GM12878 (cell line): ENCODE data around the gene SPPL2B. TPM values are rescaled to one million over a fixed set of nuclear protein-coding genes. Genes with fewer than 3 reads are reported as not detected.
A peak's percentile ranks its signal among the peaks of the same experiment; 100 is the strongest.

ENCODE experiments used
- ASH2L ChIP-seq: fragments of 300-600, 200-600 bp; sonication (generic); IDR thresholded peaks from 2 replicates; pipeline ENCODE4 v1.6.1; 2017; ENCODE audit warnings: low read depth, mild to moderate bottlenecking, borderline replicate concordance
- ATF7 ChIP-seq: fragments of 450-650 bp; IDR thresholded peaks from 2 replicates; pipeline ENCODE4 v1.6.1; 2016; ENCODE audit warnings: low read depth, mild to moderate bottlenecking
- BHLHE40 ChIP-seq, 2 experiments: fragments of 450-650 bp in 1 of 2; IDR thresholded peaks; 2 replicates each; pipeline ENCODE4 v1.6.1; 2011 to 2017; ENCODE audit warnings: low read depth in 2 of 2, borderline replicate concordance in 1 of 2, improper control_type of control experiment in 1 of 2, low read length in 1 of 2, mild to moderate bottlenecking in 1 of 2
- CREB1 ChIP-seq: IDR thresholded peaks from 2 replicates; pipeline ENCODE4 v1.6.1; 2012; ENCODE audit warnings: low read depth, mild to moderate bottlenecking, inconsistent platforms
- FOS ChIP-seq: IDR thresholded peaks from 3 replicates; pipeline ENCODE4 v1.6.1; 2011; ENCODE audit warnings: borderline replicate concordance; ENCODE audit not compliant: insufficient read length; ENCODE audit errors: extremely low read depth
- FOXK2 ChIP-seq: fragments of 450-650 bp; IDR thresholded peaks from 2 replicates; pipeline ENCODE4 v1.6.1; 2017; ENCODE audit warnings: mild to moderate bottlenecking, moderate library complexity
- HDGF ChIP-seq: fragments of 450-650 bp; IDR thresholded peaks from 2 replicates; pipeline ENCODE4 v1.6.1; 2016; ENCODE audit warnings: antibody characterized with exemption
- IKZF1 ChIP-seq: fragments of 450-650 bp; conservative IDR thresholded peaks from 2 replicates; pipeline ENCODE4 v1.6.1; 2017; ENCODE audit warnings: antibody characterized with exemption, mild to moderate bottlenecking
- IKZF2 ChIP-seq, 2 experiments: fragments of 450-650 bp; IDR thresholded peaks; 2 replicates each; pipeline ENCODE4 v1.6.1; 2017; ENCODE audit warnings: mild to moderate bottlenecking in 2 of 2, moderate library complexity in 2 of 2
- IRF5 ChIP-seq: fragments of 450-650 bp; IDR thresholded peaks from 2 replicates; pipeline ENCODE4 v1.6.1; 2017; ENCODE audit warnings: borderline replicate concordance
- NFIC ChIP-seq: IDR thresholded peaks from 2 replicates; pipeline ENCODE4 v1.6.1; 2012; ENCODE audit warnings: low read depth, mild to moderate bottlenecking, inconsistent platforms, low read length, moderate library complexity
- NR2F1 ChIP-seq: fragments of 450-650 bp; conservative IDR thresholded peaks from 2 replicates; pipeline ENCODE4 v1.6.1; 2017; ENCODE audit warnings: mild to moderate bottlenecking
- PAX8 ChIP-seq: fragments of 450-650 bp; IDR thresholded peaks from 2 replicates; pipeline ENCODE4 v1.6.1; 2017; ENCODE audit warnings: mild to moderate bottlenecking, moderate library complexity
- RAD51 ChIP-seq: fragments of 450-650 bp; IDR thresholded peaks from 2 replicates; pipeline ENCODE4 v1.6.1; 2016; ENCODE audit warnings: moderate library complexity, mild to moderate bottlenecking, inconsistent platforms
- SMAD5 ChIP-seq: IDR thresholded peaks from 2 replicates; pipeline ENCODE4 v1.6.1; 2016; ENCODE audit warnings: antibody characterized with exemption, low read depth
- SREBF1 ChIP-seq: IDR thresholded peaks from 2 replicates; pipeline ENCODE4 v1.6.1; 2012; ENCODE audit warnings: mild to moderate bottlenecking, low read length
- SUZ12 ChIP-seq: fragments of 200-600 bp; sonication (generic); IDR thresholded peaks from one replicate; pipeline ENCODE4 v1.6.1; 2018; ENCODE audit warnings: antibody characterized with exemption, mild to moderate bottlenecking; ENCODE audit not compliant: unreplicated experiment
- YBX1 ChIP-seq: fragments of 450-650 bp; IDR thresholded peaks from 2 replicates; pipeline ENCODE4 v1.6.1; 2016; ENCODE audit warnings: antibody characterized with exemption
- YY1 ChIP-seq: IDR thresholded peaks from 2 replicates; pipeline ENCODE4 v1.6.1; 2011; ENCODE audit warnings: low read depth, mild to moderate bottlenecking, low read length
- ZNF217 ChIP-seq: fragments of 450-650 bp; IDR thresholded peaks from 2 replicates; pipeline ENCODE4 v1.6.1; 2017; ENCODE audit warnings: antibody characterized with exemption, mild to moderate bottlenecking
- ZNF384 ChIP-seq: IDR thresholded peaks from 2 replicates; pipeline ENCODE4 v1.6.1; 2012; ENCODE audit warnings: low read depth, mild to moderate bottlenecking, low read length, improper control_type of control experiment, borderline replicate concordance
- ZSCAN29 ChIP-seq: fragments of 450-650 bp; IDR thresholded peaks from 2 replicates; pipeline ENCODE4 v1.6.1; 2017; ENCODE audit warnings: mild to moderate bottlenecking, moderate library complexity
- polyA plus RNA-seq, 11 experiments: library from polyadenylated mRNA; depleted of rRNA in 4 of 11; unstranded in 6 of 11; stranded (reverse) in 5 of 11; fragments of >200 nt; fragmentation: Nextera tagmentation in 4 of 11; fragmentation: Illumina TruSeq in 1 of 11; extraction: Ambion mirVana in 4 of 11; extraction: Trizol in 1 of 11; gene quantifications; 1 replicate in 1 of 11; 2 replicates in 10 of 11; pipeline versions ENCODE4 v1.2.1 to v1.2.3, GENCODE V29; 2011 to 2016; ENCODE audit warnings: inconsistent platforms in 2 of 11, missing spikeins in 2 of 11, low read depth in 1 of 11
- total RNA-seq, 4 experiments: library from RNA; depleted of rRNA in 3 of 4; stranded (reverse); fragments of >200 nt in 3 of 4; fragmentation: Illumina TruSeq in 1 of 4; extraction: Trizol in 1 of 4; gene quantifications; 2 replicates each; pipeline versions ENCODE4 v1.2.1 to v1.2.3, GENCODE V29; 2013 to 2021
- TF ChIP-seq, protein P1 (sequence below): fragments of 450-650 bp; IDR thresholded peaks from 2 replicates; pipeline ENCODE4 v1.6.1; 2016; ENCODE audit warnings: mild to moderate bottlenecking
- TF ChIP-seq, protein P2 (sequence below): fragments of 450-650 bp; IDR thresholded peaks from 2 replicates; pipeline ENCODE4 v1.6.1; 2017; ENCODE audit warnings: low read depth, mild to moderate bottlenecking, moderate library complexity
- TF ChIP-seq, protein P3 (sequence below): IDR thresholded peaks from 2 replicates; pipeline ENCODE4 v1.6.1; 2011; ENCODE audit warnings: low read depth, low read length, improper control_type of control experiment, borderline replicate concordance

Gene SPPL2B
- total and polyA plus RNA-seq, 10 of the 15 experiments (the other 5 are each of a cell fraction or from before 2014, with no cell fraction given) = 0.29 to 56.5 (median 18.3) TPM

DNA sequence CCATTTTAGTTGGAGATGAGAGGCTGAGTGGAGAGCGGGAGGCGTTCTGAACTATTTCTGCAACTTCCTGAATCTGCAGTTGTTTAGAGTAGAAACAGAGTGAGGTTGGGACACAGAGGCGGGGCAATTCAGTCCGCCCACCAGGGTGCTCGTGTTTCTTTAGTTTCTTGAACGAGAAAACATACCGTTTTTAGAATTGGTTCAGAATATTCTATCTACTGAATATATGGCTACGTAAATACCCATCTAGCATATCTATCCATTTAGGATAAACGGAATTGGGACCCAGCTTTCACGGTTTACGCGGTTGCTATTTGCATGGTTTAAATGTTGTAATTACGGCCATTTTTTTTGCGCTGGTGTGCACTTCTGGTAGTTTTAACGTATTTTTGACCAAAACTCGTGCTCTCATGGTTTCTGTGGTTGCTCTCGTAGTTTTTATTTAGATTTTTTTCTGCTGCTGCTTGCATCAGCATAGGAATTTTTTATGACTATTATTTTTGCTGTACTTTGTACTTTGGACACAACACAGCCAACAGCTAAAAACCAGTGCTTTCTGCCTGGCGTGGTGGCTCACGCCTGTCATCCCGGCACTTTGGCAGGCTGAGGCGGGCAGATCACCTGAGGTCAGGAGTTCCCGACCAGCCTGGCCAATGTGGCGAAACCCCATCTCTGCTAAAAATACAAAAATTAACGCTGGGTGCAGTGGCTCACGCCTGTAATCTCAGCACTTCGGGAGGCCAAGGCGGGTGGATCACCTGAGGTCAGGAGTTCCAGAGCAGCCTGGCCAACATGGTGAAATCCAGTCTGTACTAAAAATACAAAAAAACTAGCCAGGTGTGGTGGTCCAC lies 66.2 kb downstream of the SPPL2B start (continued):
- TF ChIP-seq, protein P1, sequence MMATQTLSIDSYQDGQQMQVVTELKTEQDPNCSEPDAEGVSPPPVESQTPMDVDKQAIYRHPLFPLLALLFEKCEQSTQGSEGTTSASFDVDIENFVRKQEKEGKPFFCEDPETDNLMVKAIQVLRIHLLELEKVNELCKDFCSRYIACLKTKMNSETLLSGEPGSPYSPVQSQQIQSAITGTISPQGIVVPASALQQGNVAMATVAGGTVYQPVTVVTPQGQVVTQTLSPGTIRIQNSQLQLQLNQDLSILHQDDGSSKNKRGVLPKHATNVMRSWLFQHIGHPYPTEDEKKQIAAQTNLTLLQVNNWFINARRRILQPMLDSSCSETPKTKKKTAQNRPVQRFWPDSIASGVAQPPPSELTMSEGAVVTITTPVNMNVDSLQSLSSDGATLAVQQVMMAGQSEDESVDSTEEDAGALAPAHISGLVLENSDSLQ = peak; percentile 24; the same call in 1 of the 2 replicates
- no peak for TF ChIP-seq SREBF1
- TF ChIP-seq, protein P2, sequence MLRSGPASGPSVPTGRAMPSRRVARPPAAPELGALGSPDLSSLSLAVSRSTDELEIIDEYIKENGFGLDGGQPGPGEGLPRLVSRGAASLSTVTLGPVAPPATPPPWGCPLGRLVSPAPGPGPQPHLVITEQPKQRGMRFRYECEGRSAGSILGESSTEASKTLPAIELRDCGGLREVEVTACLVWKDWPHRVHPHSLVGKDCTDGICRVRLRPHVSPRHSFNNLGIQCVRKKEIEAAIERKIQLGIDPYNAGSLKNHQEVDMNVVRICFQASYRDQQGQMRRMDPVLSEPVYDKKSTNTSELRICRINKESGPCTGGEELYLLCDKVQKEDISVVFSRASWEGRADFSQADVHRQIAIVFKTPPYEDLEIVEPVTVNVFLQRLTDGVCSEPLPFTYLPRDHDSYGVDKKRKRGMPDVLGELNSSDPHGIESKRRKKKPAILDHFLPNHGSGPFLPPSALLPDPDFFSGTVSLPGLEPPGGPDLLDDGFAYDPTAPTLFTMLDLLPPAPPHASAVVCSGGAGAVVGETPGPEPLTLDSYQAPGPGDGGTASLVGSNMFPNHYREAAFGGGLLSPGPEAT = peak; percentile 70; the same call in 1 of the 2 replicates
- peak; percentile 47; the same call in 1 of the 2 replicates for TF ChIP-seq ZNF384
- TF ChIP-seq, protein P3, sequence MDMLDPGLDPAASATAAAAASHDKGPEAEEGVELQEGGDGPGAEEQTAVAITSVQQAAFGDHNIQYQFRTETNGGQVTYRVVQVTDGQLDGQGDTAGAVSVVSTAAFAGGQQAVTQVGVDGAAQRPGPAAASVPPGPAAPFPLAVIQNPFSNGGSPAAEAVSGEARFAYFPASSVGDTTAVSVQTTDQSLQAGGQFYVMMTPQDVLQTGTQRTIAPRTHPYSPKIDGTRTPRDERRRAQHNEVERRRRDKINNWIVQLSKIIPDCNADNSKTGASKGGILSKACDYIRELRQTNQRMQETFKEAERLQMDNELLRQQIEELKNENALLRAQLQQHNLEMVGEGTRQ = no peak
- no peak for TF ChIP-seq HDGF
- no peak for TF ChIP-seq SMAD5
- TF ChIP-seq ZSCAN29 = peak; percentile 42; the same call in 1 of the 2 replicates
- peak; percentile 53; the same call in 1 of the 2 replicates for TF ChIP-seq YY1
- no peak for TF ChIP-seq FOS
- TF ChIP-seq IKZF1 = peak; percentile 36; the same call in 1 of the 2 replicates
- peak; percentile 13 to 19 for TF ChIP-seq IKZF2 (IDR thresholded peaks at IDR 0.05)
- no peak for TF ChIP-seq SUZ12
- TF ChIP-seq CREB1 = peak; percentile 25; the same call in 1 of the 2 replicates
- peak; percentile 27; the same call in 1 of the 2 replicates for TF ChIP-seq NFIC
- TF ChIP-seq FOXK2 = 0 out of 2 replicates have a peak, but pooled peaks have one; percentile 14
- TF ChIP-seq BHLHE40 (IDR thresholded peaks at IDR 0.05; ENCODE audit: borderline replicate concordance in 1 of 2, low read depth in 2 of 2, low read length in 1 of 2) = peak; percentile 89 to 92
- TF ChIP-seq ZNF217 = 0 out of 2 replicates have a peak, but pooled peaks have one; percentile 16
- no peak for TF ChIP-seq PAX8
- peak; percentile 24; the same call in 1 of the 2 replicates for TF ChIP-seq RAD51
- TF ChIP-seq IRF5 = peak; percentile 18; the same call in 1 of the 2 replicates
- 0 out of 2 replicates have a peak, but pooled peaks have one; percentile 42 for TF ChIP-seq ASH2L
- no peak for TF ChIP-seq YBX1
- TF ChIP-seq NR2F1 = peak; percentile 72; the same call in 1 of the 2 replicates
- TF ChIP-seq ATF7 = peak; percentile 62
